Ecto neural progenitor cell (in vitro differentiated cells): Measurements from ENCODE around the gene POLG2.

ENCODE experiments used
- DNase-seq: peaks from one replicate; pipeline ENCODE4 v3.0.0-alpha.2; 2018; ENCODE audit warnings: low spot score

The POLG2 gene

GRCh38 chr17:64496786-64497564 is at the start of gene POLG2:
TSS of gene POLG2 (minus strand) at chr17:64497054. CDS start at chr17:64496968, 86 bp downstream.
- DNase-seq = peak; percentile 97

- no peak for DNase-seq
Observed at GRCh38 chr17:64544742-64545141, 47.9 kb upstream of the POLG2 start.

GRCh38 chr17:64540118-64540776 is 43.4 kb upstream of the POLG2 start:
- DNase-seq = no peak

- no peak for DNase-seq
Observed at GRCh38 chr17:64538508-64539130, 41.8 kb upstream of the POLG2 start.

- DNase-seq = no peak
Observed at GRCh38 chr17:64537488-64537887, 40.6 kb upstream of the POLG2 start.

GRCh38 chr17:64536913-64537312 is 40.1 kb upstream of the POLG2 start:
- no peak for DNase-seq

GRCh38 chr17:64535357-64535756 is 38.5 kb upstream of the POLG2 start:
- no peak for DNase-seq

- no peak for DNase-seq
Observed at GRCh38 chr17:64534187-64534586, 37.3 kb upstream of the POLG2 start.

- no peak for DNase-seq
Observed at GRCh38 chr17:64533784-64534183, 36.9 kb upstream of the POLG2 start.

- no peak for DNase-seq
Observed at GRCh38 chr17:64532409-64532808, 35.6 kb upstream of the POLG2 start.

- DNase-seq = no peak
Observed at GRCh38 chr17:64531955-64532371, 35.1 kb upstream of the POLG2 start.

GRCh38 chr17:64529221-64529620 is 32.4 kb upstream of the POLG2 start:
- DNase-seq = no peak

GRCh38 chr17:64527914-64528313 is 31.1 kb upstream of the POLG2 start:
- DNase-seq = no peak

- DNase-seq = no peak
Observed at GRCh38 chr17:64520359-64520758, 23.5 kb upstream of the POLG2 start.

- DNase-seq = no peak
Observed at GRCh38 chr17:64519601-64520000, 22.7 kb upstream of the POLG2 start.

- no peak for DNase-seq
Observed at GRCh38 chr17:64515829-64516228, 19.0 kb upstream of the POLG2 start.

- no peak for DNase-seq
Observed at GRCh38 chr17:64515419-64515818, 18.6 kb upstream of the POLG2 start.

GRCh38 chr17:64509179-64509578 is 12.3 kb upstream of the POLG2 start:
- DNase-seq = no peak

- DNase-seq = no peak
Observed at GRCh38 chr17:64508683-64509082, 11.8 kb upstream of the POLG2 start.

- DNase-seq = peak; percentile 71
Observed at GRCh38 chr17:64507413-64507782, 10.5 kb upstream of the POLG2 start.

GRCh38 chr17:64506576-64507412 is 9.9 kb upstream of the POLG2 start, which contains the start of gene CEP95:
TSS of gene CEP95 (plus strand) at chr17:64506977. CDS start at chr17:64507098, 121 bp downstream.
- peak; percentile 100 for DNase-seq

GRCh38 chr17:64506201-64506575 is 9.3 kb upstream of the POLG2 start, which contains the start of gene DDX5:
TSS of gene DDX5 (minus strand) at chr17:64506289. CDS start at chr17:64506119, 170 bp downstream.
- DNase-seq = peak; percentile 100
